ENCODE results near the gene PRKN.
"Not testable (repeated sequence)": the region's sequence is repeated elsewhere in the genome, so short reads cannot be mapped to it uniquely, and the experiment has no call there.

The PRKN gene

DNA sequence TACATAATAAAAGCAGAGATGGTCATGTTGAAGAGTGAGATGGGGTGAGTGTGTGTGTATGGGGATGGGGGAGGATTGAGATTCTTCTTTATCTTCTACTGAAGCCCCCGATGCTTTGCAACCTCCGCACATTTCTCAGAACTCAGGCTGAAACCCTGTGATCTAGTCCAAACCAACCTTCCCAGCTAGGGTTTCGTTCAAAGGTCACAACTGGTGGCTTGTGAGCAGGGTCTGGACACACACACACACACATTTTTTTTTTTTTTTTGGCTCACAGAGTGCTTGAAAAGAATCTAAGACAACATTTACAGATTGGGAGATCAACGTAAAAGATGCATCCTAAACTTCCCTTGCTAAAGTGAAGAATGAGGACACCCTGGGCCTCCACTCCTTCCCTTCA, 1228.7 kb downstream of the PRKN start:
- no peaks in the 10 kb centered on the region for H3K36me3 ChIP-seq (ENCODE audit: insufficient read depth, low read length)
- H3K27ac ChIP-seq (ENCODE audit: low read depth, low read length), result no peak overlapping the region
- no peaks in the 10 kb centered on the region for H3K27me3 ChIP-seq (ENCODE audit: control insufficient read depth in 1 of 2, insufficient read depth in 2 of 2, low read length in 2 of 2)
- H3K9me3 ChIP-seq (ENCODE audit: low read length), result no peaks in the 10 kb centered on the region
- no peak overlapping the region for H3K9ac ChIP-seq (ENCODE audit: low read length)
- H3K4me1 ChIP-seq (ENCODE audit: insufficient read depth, low read length), result no peaks in the 10 kb centered on the region
- H3K4me3 ChIP-seq (ENCODE audit: low read depth in 1 of 2, low read length in 2 of 2), result no peak overlapping the region

DNA sequence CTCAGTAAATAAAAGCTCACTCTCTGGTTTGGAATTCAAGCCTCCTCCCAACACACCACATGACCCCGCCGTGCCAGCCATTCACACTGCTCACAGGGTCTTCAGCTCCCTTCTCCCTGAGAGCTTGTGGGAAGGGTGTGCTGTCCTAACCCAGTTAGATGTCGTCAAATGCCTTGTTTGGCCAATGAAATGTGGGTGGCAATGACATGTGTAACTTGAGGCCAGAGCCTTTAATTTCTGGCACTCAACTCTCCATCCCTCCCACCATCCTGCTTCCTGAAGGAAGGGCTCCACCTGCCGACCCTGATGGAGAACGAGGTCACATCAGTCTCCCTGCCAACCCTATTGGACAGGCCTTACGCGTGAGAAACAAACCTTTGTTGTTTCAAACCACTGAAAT, 1229.2 kb downstream of the PRKN start:
- H3K27me3 ChIP-seq (ENCODE audit: control insufficient read depth in 1 of 2, insufficient read depth in 2 of 2, low read length in 2 of 2), result no peaks in the 10 kb centered on the region
- H3K9me3 ChIP-seq (ENCODE audit: low read length), result no peaks in the 10 kb centered on the region
- no peaks in the 10 kb centered on the region for H3K36me3 ChIP-seq (ENCODE audit: insufficient read depth, low read length)
- H3K9ac ChIP-seq (ENCODE audit: low read length), result no peak overlapping the region
- H3K27ac ChIP-seq (ENCODE audit: low read depth, low read length), result no peak overlapping the region
- no peaks in the 10 kb centered on the region for H3K4me1 ChIP-seq (ENCODE audit: insufficient read depth, low read length)
- H3K4me3 ChIP-seq (ENCODE audit: low read depth in 1 of 2, low read length in 2 of 2), result no peak overlapping the region

DNA sequence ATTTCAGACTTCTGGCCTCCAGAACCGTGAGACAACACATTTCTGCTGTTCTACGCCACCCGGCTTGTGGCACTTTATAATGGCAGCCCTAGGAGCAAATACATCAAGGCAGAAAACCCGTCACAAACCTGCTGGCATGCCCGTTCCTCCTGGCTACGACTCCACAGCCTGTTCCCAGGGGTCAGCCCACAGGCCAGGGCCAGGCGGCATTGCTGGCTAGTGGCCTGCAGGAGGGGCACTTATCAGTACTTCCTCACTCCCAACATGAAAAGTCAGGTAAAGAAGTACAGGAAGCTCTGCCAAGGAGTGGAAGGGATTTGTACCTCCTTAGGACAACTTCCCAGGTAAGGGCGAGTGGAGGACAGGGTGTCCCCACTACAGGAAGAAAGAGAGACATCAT, 1230.6 kb downstream of the PRKN start:
- Histone ChIP-seq H3K27ac (ENCODE audit: low read depth, low read length) (no peak overlapping the region), H3K4me1 (ENCODE audit: insufficient read depth, low read length) (no peaks in the 10 kb centered on the region), H3K36me3 (ENCODE audit: insufficient read depth, low read length) (no peaks in the 10 kb centered on the region), H3K9me3 (ENCODE audit: low read length) (no peaks in the 10 kb centered on the region), H3K4me3 (ENCODE audit: low read depth in 1 of 2, low read length in 2 of 2) (no peak overlapping the region), H3K9ac (ENCODE audit: low read length) (no peak overlapping the region), H3K27me3 (ENCODE audit: control insufficient read depth in 1 of 2, insufficient read depth in 2 of 2, low read length in 2 of 2) (no peaks in the 10 kb centered on the region)

DNA sequence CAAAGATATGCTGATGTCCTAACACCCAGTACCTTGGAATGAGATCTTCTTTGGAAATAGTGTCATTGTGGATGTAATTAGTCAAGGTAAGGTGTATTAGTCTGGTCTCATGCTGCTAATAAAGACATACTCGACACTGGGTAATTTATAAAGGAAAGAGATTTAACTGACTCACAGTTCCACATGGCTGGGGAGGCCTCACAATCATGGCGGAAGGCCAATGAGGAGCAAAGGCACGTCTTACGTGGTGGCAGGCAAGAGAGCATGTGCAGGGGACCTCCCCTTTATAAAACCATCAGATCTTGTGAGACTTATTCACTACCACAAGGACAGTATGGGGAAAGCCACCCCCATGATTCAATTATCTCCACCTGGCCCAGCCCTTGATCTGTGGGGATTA, 1231.3 kb downstream of the PRKN start:
- not testable (repeated sequence) for H3K27me3 ChIP-seq (ENCODE audit: control insufficient read depth in 1 of 2, insufficient read depth in 2 of 2, low read length in 2 of 2); H3K4me1 ChIP-seq (ENCODE audit: insufficient read depth, low read length); H3K4me3 ChIP-seq (ENCODE audit: low read depth in 1 of 2, low read length in 2 of 2); H3K27ac ChIP-seq (ENCODE audit: low read depth, low read length); H3K9me3 ChIP-seq (ENCODE audit: low read length); H3K9ac ChIP-seq (ENCODE audit: low read length); H3K36me3 ChIP-seq (ENCODE audit: insufficient read depth, low read length)

DNA sequence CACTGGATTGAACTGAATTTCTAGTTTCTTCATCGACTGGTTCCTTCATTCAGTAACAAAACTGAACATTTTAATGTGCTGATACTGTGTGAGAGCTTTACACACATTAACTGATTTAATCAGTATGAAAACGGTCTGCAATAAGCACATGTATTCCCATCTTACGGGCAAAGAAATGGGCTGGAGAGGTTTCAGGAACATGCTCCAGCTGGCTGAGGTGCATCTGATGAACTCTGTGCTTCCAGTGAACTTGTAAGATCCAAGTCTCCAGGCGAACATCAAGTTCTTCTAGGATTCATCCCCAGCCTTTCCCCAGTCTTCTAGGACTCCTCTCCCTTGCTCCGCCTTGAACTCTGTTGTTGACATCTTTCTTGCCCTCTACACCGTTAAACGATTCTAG, 1233.0 kb downstream of the PRKN start:
- Histone ChIP-seq H3K27me3 (ENCODE audit: control insufficient read depth in 1 of 2, insufficient read depth in 2 of 2, low read length in 2 of 2) (no peaks in the 10 kb centered on the region), H3K4me3 (ENCODE audit: low read depth in 1 of 2, low read length in 2 of 2) (no peak overlapping the region), H3K9me3 (ENCODE audit: low read length) (no peaks in the 10 kb centered on the region), H3K27ac (ENCODE audit: low read depth, low read length) (no peak overlapping the region), H3K9ac (ENCODE audit: low read length) (no peak overlapping the region), H3K4me1 (ENCODE audit: insufficient read depth, low read length) (no peaks in the 10 kb centered on the region), H3K36me3 (ENCODE audit: insufficient read depth, low read length) (no peaks in the 10 kb centered on the region)

DNA sequence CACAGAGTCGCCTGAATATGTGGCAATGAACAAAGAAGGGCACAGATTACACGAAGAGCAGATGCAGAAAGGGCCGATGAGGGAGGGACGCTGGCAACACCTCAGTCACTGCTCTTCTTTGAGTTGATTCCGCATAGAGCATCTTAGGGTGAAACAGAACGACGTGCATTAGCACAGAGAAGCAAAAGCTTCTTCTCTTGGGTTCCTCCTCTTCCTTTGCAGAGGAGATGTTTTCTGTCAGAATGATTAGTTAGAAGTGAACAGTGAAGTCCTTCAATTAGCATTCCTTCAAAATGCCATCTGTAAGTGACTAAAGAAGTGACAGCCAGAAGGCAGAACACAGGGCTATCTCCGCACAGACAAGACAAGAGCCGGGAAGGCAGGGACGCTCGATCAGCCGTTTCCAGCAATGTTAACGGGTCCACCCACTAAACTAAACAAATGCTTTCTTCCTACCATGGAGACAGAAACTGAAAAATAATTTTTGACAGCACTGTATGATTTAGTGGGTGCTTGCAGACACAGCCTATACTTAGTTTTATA, 1233.9 kb downstream of the PRKN start:
- Histone ChIP-seq H3K9ac (ENCODE audit: low read length) (no peak overlapping the region), H3K4me1 (ENCODE audit: insufficient read depth, low read length) (no peaks in the 10 kb centered on the region), H3K4me3 (ENCODE audit: low read depth in 1 of 2, low read length in 2 of 2) (no peak overlapping the region), H3K27ac (ENCODE audit: low read depth, low read length) (no peak overlapping the region), H3K27me3 (ENCODE audit: control insufficient read depth in 1 of 2, insufficient read depth in 2 of 2, low read length in 2 of 2) (no peaks in the 10 kb centered on the region), H3K36me3 (ENCODE audit: insufficient read depth, low read length) (no peaks in the 10 kb centered on the region), H3K9me3 (ENCODE audit: low read length) (no peaks in the 10 kb centered on the region)

DNA sequence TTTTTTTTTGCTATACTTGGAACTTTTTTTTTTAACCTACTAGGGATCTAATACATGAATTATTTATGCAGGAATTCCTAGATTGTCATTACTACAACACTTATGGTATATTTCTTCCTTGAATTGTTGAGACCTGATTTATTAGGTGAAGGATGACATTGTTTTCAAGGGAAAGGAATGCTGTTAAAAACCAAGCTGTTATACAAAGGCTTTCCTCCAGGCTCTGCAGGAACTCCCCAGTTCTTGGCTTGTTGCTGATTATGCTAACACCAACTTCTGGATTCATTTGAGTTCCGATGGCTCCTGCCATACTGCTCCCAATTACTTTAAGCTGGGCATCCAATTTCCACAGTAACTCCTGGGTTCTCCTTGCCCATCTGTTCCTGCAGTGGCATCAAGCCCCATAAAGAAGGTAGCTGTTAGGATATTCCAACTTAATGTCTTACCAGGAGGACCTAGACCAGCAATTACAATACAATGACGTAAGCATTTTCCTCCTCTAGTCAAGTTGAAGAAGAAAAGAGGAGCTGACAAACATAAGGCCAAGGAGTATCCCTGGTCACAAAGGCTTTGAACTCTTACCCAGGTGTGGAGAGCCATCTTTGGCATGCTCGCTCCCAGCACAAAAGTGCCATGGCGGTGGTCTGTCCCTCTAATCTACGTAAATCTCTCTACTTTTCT, 1237.8 kb downstream of the PRKN start:
- H3K27ac ChIP-seq (ENCODE audit: low read depth, low read length), result no peak overlapping the region
- no peaks in the 10 kb centered on the region for H3K27me3 ChIP-seq (ENCODE audit: control insufficient read depth in 1 of 2, insufficient read depth in 2 of 2, low read length in 2 of 2)

DNA sequence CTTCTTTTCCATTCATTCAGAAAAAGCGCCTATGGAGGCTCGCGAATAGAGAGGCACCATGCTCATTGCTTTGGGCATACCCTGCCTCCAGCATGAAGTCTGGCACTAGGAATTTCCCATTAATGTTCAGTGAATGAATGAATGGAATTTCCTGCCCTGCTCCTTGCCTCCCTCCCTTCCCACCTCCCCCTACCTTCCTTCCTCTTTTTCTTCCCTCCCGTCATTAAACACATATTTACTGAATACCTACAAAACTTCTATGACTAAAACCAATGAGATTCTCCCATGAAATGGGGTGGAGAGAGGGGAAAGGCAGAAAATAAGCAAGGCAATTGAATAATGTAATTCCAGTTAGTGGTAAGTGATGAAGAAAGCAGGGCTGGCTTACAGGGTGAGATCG, 1239.9 kb downstream of the PRKN start:
- Histone ChIP-seq H3K27ac (ENCODE audit: low read depth, low read length) (no peak overlapping the region), H3K27me3 (ENCODE audit: control insufficient read depth in 1 of 2, insufficient read depth in 2 of 2, low read length in 2 of 2) (no peaks in the 10 kb centered on the region), H3K4me1 (ENCODE audit: insufficient read depth, low read length) (no peaks in the 10 kb centered on the region), H3K9ac (ENCODE audit: low read length) (no peak overlapping the region), H3K9me3 (ENCODE audit: low read length) (no peaks in the 10 kb centered on the region), H3K4me3 (ENCODE audit: low read depth in 1 of 2, low read length in 2 of 2) (no peak overlapping the region), H3K36me3 (ENCODE audit: insufficient read depth, low read length) (no peaks in the 10 kb centered on the region)

More for the DNA sequence above, 1237.8 kb downstream of the PRKN start:
- Histone ChIP-seq H3K4me1 (ENCODE audit: insufficient read depth, low read length) (no peaks in the 10 kb centered on the region), H3K9me3 (ENCODE audit: low read length) (no peaks in the 10 kb centered on the region), H3K4me3 (ENCODE audit: low read depth in 1 of 2, low read length in 2 of 2) (no peak overlapping the region), H3K9ac (ENCODE audit: low read length) (no peak overlapping the region), H3K36me3 (ENCODE audit: insufficient read depth, low read length) (no peaks in the 10 kb centered on the region)

DNA sequence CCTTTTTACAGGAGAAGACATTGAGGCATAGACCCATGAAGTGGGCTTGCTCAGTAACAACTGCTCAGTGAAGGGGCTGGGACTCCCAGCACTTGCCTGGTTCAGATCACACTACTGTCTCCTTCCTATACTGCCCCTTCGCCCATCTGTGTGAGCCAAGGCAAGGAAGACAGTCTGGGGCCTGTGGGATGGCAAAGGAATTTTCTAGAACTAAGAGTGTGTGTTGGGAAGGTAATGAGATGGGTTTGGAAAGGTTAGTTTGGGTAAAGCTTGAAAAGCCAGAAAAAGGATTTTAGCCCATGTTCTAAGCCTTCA, 1240.4 kb downstream of the PRKN start:
- no peaks in the 10 kb centered on the region for H3K4me1 ChIP-seq (ENCODE audit: insufficient read depth, low read length)
- no peaks in the 10 kb centered on the region for H3K27me3 ChIP-seq (ENCODE audit: control insufficient read depth in 1 of 2, insufficient read depth in 2 of 2, low read length in 2 of 2)
- no peaks in the 10 kb centered on the region for H3K36me3 ChIP-seq (ENCODE audit: insufficient read depth, low read length)
- H3K27ac ChIP-seq (ENCODE audit: low read depth, low read length), result no peak overlapping the region
- no peak overlapping the region for H3K9ac ChIP-seq (ENCODE audit: low read length)
- no peak overlapping the region for H3K4me3 ChIP-seq (ENCODE audit: low read depth in 1 of 2, low read length in 2 of 2)
- H3K9me3 ChIP-seq (ENCODE audit: low read length), result no peaks in the 10 kb centered on the region

DNA sequence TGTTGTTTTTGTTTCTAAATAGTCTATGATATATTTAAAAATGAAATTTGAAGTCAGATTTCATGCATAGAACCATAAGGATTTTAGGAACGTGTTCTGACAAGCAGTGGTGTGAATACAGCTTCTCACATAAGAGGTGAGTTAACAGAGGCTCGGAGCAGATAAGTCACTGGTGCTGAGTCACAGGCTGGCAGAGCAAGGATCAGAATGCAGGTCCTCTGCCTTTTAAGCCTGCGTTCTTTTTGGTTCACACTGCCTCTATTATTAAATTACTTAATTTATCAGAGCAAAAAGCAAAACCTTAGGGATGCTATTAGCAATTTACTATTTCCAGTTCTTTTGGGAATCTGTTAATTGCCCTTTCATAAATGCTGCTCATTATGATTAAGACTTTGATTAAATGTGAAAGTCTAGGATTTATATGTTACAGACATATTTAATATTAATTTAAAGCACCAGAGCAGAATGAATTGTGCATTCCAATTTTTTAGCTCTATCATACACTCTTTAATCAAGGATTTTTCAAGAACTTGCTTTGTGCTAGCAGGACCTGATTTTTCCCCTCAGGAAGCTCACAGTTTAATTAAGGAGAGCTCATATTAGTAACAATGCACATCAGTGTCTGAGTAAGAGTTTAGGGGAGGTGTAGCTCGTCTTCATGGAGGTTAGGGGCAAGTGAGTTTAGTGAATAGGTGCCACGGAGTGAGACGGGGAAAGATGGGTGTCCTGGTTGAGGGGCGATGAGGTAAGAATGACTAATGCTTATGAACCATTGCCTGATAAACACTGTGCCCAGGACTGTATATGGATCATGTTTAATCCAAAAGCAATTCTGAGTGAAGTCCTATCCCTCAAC, 1241.0 kb downstream of the PRKN start:
- H3K27ac ChIP-seq (ENCODE audit: low read depth, low read length), result no peak overlapping the region
- H3K4me3 ChIP-seq (ENCODE audit: low read depth in 1 of 2, low read length in 2 of 2), result no peak overlapping the region
- no peak overlapping the region for H3K9ac ChIP-seq (ENCODE audit: low read length)
- no peaks in the 10 kb centered on the region for H3K27me3 ChIP-seq (ENCODE audit: control insufficient read depth in 1 of 2, insufficient read depth in 2 of 2, low read length in 2 of 2)
- H3K36me3 ChIP-seq (ENCODE audit: insufficient read depth, low read length), result no peaks in the 10 kb centered on the region
- H3K9me3 ChIP-seq (ENCODE audit: low read length), result no peaks in the 10 kb centered on the region
- no peaks in the 10 kb centered on the region for H3K4me1 ChIP-seq (ENCODE audit: insufficient read depth, low read length)

DNA sequence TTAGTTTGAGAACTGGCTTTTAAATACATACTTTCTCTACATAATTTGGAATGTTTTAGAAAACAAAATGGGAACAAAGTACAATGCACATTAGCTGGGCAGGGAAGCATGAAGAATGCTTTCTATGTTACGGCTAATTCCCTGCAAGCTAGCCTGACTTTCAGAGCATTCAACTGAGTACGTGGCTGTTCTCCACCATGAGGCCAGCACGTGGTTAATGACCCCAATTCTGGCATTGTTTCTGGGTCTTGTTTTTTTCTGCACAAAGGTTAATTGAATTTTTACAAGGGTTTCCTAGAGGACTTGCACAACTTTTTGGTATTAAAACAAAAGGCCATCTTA, 1245.1 kb downstream of the PRKN start:
- Histone ChIP-seq H3K9me3 (ENCODE audit: low read length) (no peaks in the 10 kb centered on the region), H3K27ac (ENCODE audit: low read depth, low read length) (no peak overlapping the region), H3K36me3 (ENCODE audit: insufficient read depth, low read length) (no peaks in the 10 kb centered on the region), H3K27me3 (ENCODE audit: control insufficient read depth in 1 of 2, insufficient read depth in 2 of 2, low read length in 2 of 2) (no peaks in the 10 kb centered on the region), H3K4me3 (ENCODE audit: low read depth in 1 of 2, low read length in 2 of 2) (no peak overlapping the region), H3K4me1 (ENCODE audit: insufficient read depth, low read length) (no peaks in the 10 kb centered on the region), H3K9ac (ENCODE audit: low read length) (no peak overlapping the region)
